K562 (cell line): ENCODE data around the gene FAM20B. TPM values are rescaled to one million over a fixed set of nuclear protein-coding genes. Genes with fewer than 3 reads are reported as not detected.

Source experiments
- C11orf30 ChIP-seq: fragments of 450-650 bp; IDR thresholded peaks from 2 replicates; pipeline ENCODE4 v1.6.1; 2016; ENCODE audit warnings: low read depth, mild to moderate bottlenecking
- CBFA2T3 ChIP-seq: fragments of 450-650 bp; IDR thresholded peaks from 2 replicates; pipeline ENCODE4 v1.6.1; 2017
- FOXJ2 ChIP-seq: fragments of 200-800 bp; sonication (Bioruptor generic); IDR thresholded peaks from 2 replicates; pipeline ENCODE4 v1.6.1; 2016; ENCODE audit warnings: missing genetic modification characterization, missing compliant biosample characterization
- GABPB2 ChIP-seq: fragments of 250-450 bp; sonication (Bioruptor Pico); conservative IDR thresholded peaks from 2 replicates; pipeline ENCODE4 v1.5.1; 2021; ENCODE audit warnings: mild to moderate bottlenecking
- TBP ChIP-seq: optimal IDR thresholded peaks from 2 replicates; pipeline ENCODE3; 2011; ENCODE audit warnings: low read depth, low read length, improper control_type of control experiment
- ZNF134 ChIP-seq: fragments of 250-450 bp; sonication (Bioruptor Pico); conservative IDR thresholded peaks from 2 replicates; pipeline ENCODE4 v1.4.0; 2020
- ZNF217 ChIP-seq: sonication (generic); formaldehyde crosslinking; IDR thresholded peaks from 2 replicates; pipeline ENCODE4 v1.8.0; 2022; ENCODE audit warnings: mild to moderate bottlenecking, missing genetic modification reagents
- ZNF695 ChIP-seq: fragments of 450-650 bp; formaldehyde crosslinking; IDR thresholded peaks from 2 replicates; pipeline ENCODE4 v1.4.0; 2020; ENCODE audit warnings: mild to moderate bottlenecking, moderate library complexity
- polyA plus RNA-seq, 8 experiments: library from polyadenylated mRNA; depleted of rRNA in 4 of 8; stranded (reverse) in 5 of 8; unstranded in 3 of 8; fragments of >200 nt; fragmentation: Nextera tagmentation in 2 of 8; fragmentation: Illumina TruSeq in 1 of 8; extraction: Ambion mirVana in 2 of 8; extraction: Trizol in 1 of 8; gene quantifications; 2 replicates each; pipeline versions ENCODE4 v1.2.1 to v1.2.3, GENCODE V29; 2011 to 2014; ENCODE audit warnings: inconsistent platforms in 1 of 8, missing spikeins in 1 of 8
- total RNA-seq, 7 experiments: library from RNA; depleted of rRNA in 6 of 7; stranded (reverse); fragments of >200 nt in 6 of 7; fragmentation: Illumina TruSeq in 2 of 7; extraction: Trizol in 2 of 7; gene quantifications; 2 replicates each; pipeline versions ENCODE4 v1.2.1 to v1.2.3, GENCODE V29; 2011 to 2021; ENCODE audit warnings: low replicate concordance in 1 of 7
- TF ChIP-seq, protein P1 (sequence below): fragments of 250-450 bp; sonication (Bioruptor Pico); IDR thresholded peaks from 2 replicates; pipeline ENCODE4 v1.8.0; 2021; ENCODE audit warnings: moderate library complexity, mild to moderate bottlenecking, inconsistent platforms
- TF ChIP-seq, protein P2 (sequence below), 3 experiments: IDR thresholded peaks in 2 of 3; conservative IDR thresholded peaks in 1 of 3; 2 replicates each; pipeline ENCODE4 v1.5.1; 2011 to 2012; ENCODE audit warnings: low read length in 3 of 3, mild to moderate bottlenecking in 3 of 3, control low read depth in 2 of 3, improper control_type of control experiment in 1 of 3, inconsistent platforms in 1 of 3, low read depth in 1 of 3, mixed read lengths in 1 of 3, moderate library complexity in 1 of 3; ENCODE audit not compliant: insufficient read depth in 2 of 3
- TF ChIP-seq, protein P3 (sequence below), 2 experiments: fragments of 450-650 bp; IDR thresholded peaks; 2 replicates each; pipeline ENCODE4 v1.6.1; 2018; ENCODE audit warnings: mild to moderate bottlenecking in 2 of 2, low read depth in 1 of 2; ENCODE audit not compliant: partially characterized antibody in 2 of 2

Gene FAM20B
- total and polyA plus RNA-seq, 9 of the 15 experiments (the other 6 are each of a cell fraction or from before 2014, with no cell fraction given), result 7.2 to 67.5 (median 42.9) TPM

DNA sequence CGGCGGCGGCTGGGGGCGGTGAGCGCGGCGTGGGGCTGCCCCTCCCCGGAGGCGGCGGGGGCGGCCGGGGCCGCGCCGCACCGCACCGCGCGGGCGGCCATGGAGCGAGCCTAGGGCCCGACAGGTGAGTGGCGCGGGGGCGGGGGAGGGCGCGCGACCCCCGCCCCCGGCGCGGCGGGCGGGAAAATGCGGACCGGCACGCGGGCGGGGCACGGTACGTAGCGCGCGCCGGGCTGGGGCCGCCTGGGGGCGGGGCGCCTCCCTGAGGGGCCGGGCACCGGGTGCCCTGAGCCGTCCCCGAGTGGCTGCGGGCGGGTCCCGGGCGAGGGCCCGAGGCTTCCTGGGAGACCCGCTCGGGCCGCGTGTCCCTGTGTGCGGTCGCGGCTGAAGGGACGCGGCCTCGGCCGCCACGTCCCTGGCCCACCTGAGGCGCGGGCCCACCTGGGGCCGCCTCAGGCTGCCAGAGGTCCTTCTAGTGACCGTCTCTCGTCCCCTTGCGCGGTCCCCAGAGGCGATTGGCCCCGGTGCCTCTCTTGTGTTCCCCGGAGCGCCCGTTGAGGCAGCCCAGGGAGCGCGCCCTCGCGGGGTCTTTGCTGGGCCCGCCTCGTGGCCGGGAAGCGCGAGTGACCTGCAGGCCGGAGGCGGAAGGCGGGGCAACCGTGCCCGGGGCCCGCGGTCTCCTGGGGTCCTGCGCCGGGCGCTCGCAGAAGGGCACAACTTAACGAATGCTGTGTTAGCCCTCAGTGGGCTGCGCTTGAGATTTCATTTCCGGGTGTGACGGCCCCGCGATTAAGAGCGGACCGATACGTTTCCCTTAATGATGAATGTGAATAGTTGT lies 500 bp downstream of the FAM20B start (continued):
- TF ChIP-seq ZNF217 (CRISPR knock-in tag), result no peak
- TF ChIP-seq ZNF134 (CRISPR knock-in tag), result 0 out of 2 replicates have a peak, but pooled peaks have one; percentile 33
- TF ChIP-seq, protein P1, sequence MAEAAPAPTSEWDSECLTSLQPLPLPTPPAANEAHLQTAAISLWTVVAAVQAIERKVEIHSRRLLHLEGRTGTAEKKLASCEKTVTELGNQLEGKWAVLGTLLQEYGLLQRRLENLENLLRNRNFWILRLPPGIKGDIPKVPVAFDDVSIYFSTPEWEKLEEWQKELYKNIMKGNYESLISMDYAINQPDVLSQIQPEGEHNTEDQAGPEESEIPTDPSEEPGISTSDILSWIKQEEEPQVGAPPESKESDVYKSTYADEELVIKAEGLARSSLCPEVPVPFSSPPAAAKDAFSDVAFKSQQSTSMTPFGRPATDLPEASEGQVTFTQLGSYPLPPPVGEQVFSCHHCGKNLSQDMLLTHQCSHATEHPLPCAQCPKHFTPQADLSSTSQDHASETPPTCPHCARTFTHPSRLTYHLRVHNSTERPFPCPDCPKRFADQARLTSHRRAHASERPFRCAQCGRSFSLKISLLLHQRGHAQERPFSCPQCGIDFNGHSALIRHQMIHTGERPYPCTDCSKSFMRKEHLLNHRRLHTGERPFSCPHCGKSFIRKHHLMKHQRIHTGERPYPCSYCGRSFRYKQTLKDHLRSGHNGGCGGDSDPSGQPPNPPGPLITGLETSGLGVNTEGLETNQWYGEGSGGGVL (CRISPR knock-in tag), result no peak
- TF ChIP-seq FOXJ2 (tag), result no peak
- no peak for TF ChIP-seq GABPB2 (CRISPR knock-in tag)
- no peak for TF ChIP-seq CBFA2T3
- no peak for TF ChIP-seq ZNF695
- TF ChIP-seq, protein P2, sequence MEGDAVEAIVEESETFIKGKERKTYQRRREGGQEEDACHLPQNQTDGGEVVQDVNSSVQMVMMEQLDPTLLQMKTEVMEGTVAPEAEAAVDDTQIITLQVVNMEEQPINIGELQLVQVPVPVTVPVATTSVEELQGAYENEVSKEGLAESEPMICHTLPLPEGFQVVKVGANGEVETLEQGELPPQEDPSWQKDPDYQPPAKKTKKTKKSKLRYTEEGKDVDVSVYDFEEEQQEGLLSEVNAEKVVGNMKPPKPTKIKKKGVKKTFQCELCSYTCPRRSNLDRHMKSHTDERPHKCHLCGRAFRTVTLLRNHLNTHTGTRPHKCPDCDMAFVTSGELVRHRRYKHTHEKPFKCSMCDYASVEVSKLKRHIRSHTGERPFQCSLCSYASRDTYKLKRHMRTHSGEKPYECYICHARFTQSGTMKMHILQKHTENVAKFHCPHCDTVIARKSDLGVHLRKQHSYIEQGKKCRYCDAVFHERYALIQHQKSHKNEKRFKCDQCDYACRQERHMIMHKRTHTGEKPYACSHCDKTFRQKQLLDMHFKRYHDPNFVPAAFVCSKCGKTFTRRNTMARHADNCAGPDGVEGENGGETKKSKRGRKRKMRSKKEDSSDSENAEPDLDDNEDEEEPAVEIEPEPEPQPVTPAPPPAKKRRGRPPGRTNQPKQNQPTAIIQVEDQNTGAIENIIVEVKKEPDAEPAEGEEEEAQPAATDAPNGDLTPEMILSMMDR (IDR thresholded peaks at IDR 0.05 in 2 of 3, conservative IDR thresholded peaks at IDR 0.05 in 1 of 3; ENCODE audit: insufficient read depth in 2 of 3, low read depth in 1 of 3, low read length in 3 of 3), result no peak
- no peak for TF ChIP-seq C11orf30
- TF ChIP-seq TBP, result peak; percentile 47
- TF ChIP-seq, protein P3, sequence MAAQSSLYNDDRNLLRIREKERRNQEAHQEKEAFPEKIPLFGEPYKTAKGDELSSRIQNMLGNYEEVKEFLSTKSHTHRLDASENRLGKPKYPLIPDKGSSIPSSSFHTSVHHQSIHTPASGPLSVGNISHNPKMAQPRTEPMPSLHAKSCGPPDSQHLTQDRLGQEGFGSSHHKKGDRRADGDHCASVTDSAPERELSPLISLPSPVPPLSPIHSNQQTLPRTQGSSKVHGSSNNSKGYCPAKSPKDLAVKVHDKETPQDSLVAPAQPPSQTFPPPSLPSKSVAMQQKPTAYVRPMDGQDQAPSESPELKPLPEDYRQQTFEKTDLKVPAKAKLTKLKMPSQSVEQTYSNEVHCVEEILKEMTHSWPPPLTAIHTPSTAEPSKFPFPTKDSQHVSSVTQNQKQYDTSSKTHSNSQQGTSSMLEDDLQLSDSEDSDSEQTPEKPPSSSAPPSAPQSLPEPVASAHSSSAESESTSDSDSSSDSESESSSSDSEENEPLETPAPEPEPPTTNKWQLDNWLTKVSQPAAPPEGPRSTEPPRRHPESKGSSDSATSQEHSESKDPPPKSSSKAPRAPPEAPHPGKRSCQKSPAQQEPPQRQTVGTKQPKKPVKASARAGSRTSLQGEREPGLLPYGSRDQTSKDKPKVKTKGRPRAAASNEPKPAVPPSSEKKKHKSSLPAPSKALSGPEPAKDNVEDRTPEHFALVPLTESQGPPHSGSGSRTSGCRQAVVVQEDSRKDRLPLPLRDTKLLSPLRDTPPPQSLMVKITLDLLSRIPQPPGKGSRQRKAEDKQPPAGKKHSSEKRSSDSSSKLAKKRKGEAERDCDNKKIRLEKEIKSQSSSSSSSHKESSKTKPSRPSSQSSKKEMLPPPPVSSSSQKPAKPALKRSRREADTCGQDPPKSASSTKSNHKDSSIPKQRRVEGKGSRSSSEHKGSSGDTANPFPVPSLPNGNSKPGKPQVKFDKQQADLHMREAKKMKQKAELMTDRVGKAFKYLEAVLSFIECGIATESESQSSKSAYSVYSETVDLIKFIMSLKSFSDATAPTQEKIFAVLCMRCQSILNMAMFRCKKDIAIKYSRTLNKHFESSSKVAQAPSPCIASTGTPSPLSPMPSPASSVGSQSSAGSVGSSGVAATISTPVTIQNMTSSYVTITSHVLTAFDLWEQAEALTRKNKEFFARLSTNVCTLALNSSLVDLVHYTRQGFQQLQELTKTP (IDR thresholded peaks at IDR 0.05; ENCODE audit: low read depth in 1 of 2, partially characterized antibody in 2 of 2), result no peak
